Stimulated activated CD8-positive, alpha-beta memory T cell treated with anti-CD3 and anti-CD28 coated beads, Interleukin-4, amount 100 ng/mL, for 4 hours (primary cell): ENCODE measurements around the gene RBFOX1.

Source experiments
- DNase-seq, 2 donors: peaks; one replicate each; pipeline ENCODE4 v3.0.0-alpha.2; 2020; ENCODE audit warnings: low read depth in 2 of 2, low spot score in 1 of 2

RBFOX1 gene

DNA sequence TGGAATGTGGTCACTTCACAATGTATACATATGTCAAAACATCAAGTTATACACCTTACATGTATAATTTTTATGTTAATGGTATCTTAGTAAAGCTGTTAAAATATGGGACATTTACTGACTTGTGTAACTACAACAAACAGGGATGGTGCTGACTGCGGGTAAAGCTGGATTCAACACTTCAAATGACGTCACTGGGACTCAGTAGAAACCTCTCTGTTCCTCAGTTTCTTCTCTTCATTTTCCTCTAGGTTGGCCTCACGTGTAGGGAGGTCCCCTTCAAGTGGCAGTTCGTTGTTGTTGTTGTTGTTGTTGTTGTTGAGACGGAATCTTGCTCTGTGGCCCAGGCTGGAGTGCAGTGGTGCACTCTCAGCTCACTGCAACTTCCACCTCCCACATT, 182.9 kb downstream of the RBFOX1 start:
- no peak for DNase-seq

- DNase-seq: no peak
Measured at GRCh38 chr16:7517496-7517895, 184.9 kb downstream of the RBFOX1 start.

DNA sequence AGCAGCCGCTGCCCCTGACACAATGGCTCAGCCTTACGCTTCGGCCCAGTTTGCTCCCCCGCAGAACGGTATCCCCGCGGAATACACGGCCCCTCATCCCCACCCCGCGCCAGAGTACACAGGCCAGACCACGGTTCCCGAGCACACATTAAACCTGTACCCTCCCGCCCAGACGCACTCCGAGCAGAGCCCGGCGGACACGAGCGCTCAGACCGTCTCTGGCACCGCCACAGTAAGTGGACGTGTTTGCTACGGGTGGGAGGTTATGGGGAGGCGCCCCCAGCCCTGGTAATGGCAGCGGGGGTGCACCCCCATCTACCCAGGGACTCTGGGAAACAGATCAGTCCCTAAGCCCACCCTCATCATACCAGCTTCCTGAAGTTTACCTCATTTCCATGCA, 185.5 kb downstream of the RBFOX1 start:
- DNase-seq: no peak

DNA sequence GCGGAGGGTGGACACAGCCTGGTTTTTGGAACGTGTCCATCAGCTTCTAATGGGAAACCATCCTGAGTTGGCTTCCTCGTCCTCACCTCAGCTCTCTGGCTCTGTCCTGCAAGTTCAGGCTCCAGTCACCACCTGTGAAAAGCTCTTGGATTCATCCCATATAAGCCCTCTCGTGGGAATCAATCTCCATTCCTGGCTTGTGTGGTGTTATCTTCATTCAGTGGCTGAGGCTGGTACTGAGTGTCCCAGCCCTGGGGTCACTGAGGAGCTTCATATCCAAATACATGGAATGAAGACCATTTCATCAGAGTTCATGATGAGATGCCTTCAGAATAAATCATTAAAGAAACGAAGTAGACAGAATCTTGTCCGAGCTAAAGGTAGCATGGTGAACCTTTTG, 189.2 kb downstream of the RBFOX1 start:
- no peak for DNase-seq

- no peak for DNase-seq
Measured at GRCh38 chr16:7524419-7524818, 191.8 kb downstream of the RBFOX1 start.

- DNase-seq: no peak
Measured at GRCh38 chr16:7526736-7527135, 194.1 kb downstream of the RBFOX1 start.

- no peak for DNase-seq
Measured at GRCh38 chr16:7532534-7532933, 199.9 kb downstream of the RBFOX1 start.

DNA sequence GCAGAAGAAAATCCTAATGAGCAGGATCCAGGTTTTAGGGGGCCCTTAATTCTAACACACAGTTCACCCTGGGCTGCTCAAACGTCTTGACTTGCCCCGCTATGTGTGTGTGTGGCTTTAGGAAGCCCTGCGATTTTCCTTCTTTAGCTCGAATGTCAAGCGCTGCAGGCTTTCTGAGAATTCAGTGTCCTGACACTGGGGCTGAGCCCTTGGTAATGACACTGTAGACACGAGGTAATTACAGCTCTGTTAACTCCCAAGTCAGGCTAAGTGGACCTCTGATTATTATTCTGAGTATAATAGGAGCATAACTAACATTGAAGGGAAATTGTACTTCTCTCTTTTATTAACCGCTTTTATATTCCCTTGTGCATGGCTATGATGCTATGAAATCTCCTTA, 202.1 kb downstream of the RBFOX1 start:
- no peak for DNase-seq

GRCh38 chr16:7541026-7541425, 208.4 kb downstream of the RBFOX1 start:
- no peak for DNase-seq

DNA sequence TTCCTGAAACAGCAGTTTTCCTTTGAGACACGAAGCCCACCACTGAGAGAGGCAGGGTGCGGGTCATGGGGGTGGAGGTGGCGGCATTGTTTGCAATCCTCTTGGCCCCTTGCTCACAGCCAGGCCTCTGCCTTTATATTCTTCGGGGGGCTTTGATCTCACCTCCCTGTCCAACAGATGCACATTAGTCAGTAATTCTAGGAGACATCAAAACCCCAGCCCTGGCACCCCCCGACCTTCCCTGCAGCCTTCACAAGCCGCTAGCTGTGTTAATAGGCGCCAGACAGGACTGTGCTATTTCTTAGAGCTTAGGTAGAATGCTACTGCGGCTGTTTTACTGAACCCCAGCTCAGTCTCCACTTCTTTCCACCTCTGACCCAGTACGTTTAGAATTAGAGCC, 212.6 kb downstream of the RBFOX1 start:
- DNase-seq: no peak

- DNase-seq: no peak
Measured at GRCh38 chr16:7546948-7547347, 214.3 kb downstream of the RBFOX1 start.

DNA sequence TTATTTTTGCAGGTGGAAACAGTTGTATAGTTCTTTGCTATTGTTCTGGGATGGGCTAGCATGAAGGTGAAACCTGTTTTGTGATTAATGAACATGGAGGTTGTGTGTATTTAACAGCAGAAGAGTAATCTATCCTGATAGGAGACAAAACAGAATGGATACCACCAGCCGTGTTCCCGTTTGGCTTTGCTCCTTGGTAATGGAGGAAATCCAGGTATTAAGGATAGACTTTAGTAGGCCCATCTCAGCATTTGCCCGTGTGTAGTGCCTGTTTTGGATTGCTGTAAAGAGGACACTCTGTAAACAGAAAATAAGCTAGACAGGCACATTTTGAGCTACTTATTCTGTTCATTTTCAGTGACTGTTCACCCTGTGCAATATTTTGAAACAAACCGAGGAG, 215.1 kb downstream of the RBFOX1 start:
- DNase-seq: no peak

- DNase-seq: no peak
Measured at GRCh38 chr16:7548796-7549318, 216.2 kb downstream of the RBFOX1 start.

- DNase-seq: no peak
Measured at GRCh38 chr16:7550096-7550495, 217.5 kb downstream of the RBFOX1 start.

DNA sequence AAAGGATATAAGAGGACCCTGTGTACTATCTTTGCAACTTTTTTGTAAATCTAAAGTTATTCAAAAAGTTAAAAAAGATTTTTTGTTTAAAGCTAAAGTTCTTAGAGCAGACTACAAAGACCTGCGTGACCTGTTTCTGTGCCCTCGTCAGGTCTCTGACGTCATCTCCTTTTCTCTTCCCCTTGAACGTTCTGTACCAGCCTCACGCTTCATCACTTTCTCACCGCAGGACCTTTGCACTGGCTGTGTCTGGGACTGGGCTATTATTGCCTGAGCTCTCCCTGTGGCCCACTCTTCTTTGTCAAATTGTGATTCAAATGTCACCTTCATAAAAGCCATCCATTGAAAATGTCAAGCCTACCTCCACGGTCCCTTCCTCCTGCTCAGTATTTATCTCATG, 222.8 kb downstream of the RBFOX1 start:
- DNase-seq: no peak

GRCh38 chr16:7561908-7562405, 229.3 kb downstream of the RBFOX1 start:
- DNase-seq: no peak

GRCh38 chr16:7566360-7566759, 233.7 kb downstream of the RBFOX1 start:
- DNase-seq: no peak

- no peak for DNase-seq
Measured at GRCh38 chr16:7571366-7571765, 238.7 kb downstream of the RBFOX1 start.

DNA sequence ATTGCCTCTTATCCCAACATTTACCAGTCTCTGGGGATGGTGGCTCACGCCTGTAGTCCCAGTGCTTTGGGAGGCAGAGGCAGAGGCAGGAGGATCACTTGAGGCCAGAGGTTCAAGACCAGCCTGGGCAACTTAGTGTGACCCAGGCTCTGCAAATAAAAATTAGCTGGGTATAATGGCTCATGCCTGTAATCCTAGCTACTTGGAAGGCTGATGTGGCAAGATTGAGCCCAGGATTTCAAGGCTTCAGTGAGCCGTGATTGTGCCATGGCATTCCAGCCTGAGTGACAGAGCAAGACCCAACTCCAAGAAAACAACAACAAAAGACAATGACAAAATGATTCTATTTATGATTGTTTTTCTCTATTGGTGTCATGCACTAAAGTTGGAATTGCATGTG, 244.9 kb downstream of the RBFOX1 start:
- DNase-seq: no peak

- no peak for DNase-seq
Measured at GRCh38 chr16:7579454-7579853, 246.8 kb downstream of the RBFOX1 start.

GRCh38 chr16:7581175-7581574, 248.5 kb downstream of the RBFOX1 start:
- no peak for DNase-seq

DNA sequence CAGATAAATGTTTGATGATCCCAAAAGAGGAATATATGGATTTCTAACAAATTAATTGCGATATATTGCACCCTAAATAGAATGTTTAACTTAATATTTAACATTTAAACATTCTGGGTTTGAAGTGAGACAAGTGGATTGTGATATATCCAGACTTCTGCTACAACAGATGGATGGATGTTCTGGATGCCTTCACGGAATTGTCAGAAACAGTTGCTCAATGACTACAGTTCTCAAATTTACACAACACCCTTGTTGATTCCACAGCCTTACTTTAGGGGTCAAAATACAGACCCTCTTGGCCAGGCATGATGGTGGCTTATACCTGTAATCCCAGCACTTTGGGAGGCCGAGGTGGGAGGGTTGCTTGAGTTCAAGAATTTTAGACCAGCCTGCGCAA, 250.8 kb downstream of the RBFOX1 start:
- no peak for DNase-seq

GRCh38 chr16:7584561-7584960, 251.9 kb downstream of the RBFOX1 start:
- DNase-seq: no peak

DNA sequence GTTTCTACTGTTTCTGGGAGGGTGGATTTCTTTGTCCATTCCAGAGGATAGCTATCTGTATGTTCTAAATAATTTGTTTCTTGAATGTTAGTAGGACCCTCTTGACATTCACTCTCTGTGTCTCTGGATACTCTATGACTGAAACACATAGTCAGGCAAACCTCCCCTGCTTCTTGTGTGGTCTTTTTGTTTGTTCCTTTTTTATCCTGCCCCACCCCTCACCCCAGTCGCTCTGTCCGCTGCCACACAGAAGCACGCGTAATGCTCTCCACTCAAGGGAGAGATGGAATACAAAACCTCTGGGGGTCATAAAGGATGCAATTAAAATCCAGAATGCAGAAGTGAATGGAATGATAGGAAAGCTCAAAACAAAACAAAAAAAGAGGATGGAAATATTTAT, 253.1 kb downstream of the RBFOX1 start:
- no peak for DNase-seq
